Endothelial cell of umbilical vein (primary cell): ENCODE results near the gene METRNL. TPM values are rescaled to one million over a fixed set of nuclear protein-coding genes. Genes with fewer than 3 reads are reported as not detected.

Source experiments
- BruUV-seq: library from RNA; stranded (reverse); fragments of 400-500 nt; replicated peaks from 2 replicates; lab custom pipeline; 2021; lab: Mats Ljungman, UMichigan
- CTCF ChIA-PET: fragments of 300-600, 350-600 bp; sonication (Branson Sonifier 250); formaldehyde crosslinking; loops from one replicate; lab custom pipeline; 2021; ENCODE audit warnings: antibody characterized with exemption, inconsistent platforms; lab: Charles Lee
- POLR2A ChIA-PET: fragments of 300-600, 350-600 bp; sonication (Branson Sonifier 250); formaldehyde crosslinking; loops from one replicate; lab custom pipeline; 2021; ENCODE audit warnings: antibody characterized with exemption, inconsistent platforms; lab: Charles Lee
- DNase-seq: peaks from one replicate; pipeline ENCODE4 v3.0.0-alpha.2; 2011; ENCODE audit warnings: low read depth, low spot score
- FAIRE-seq: peaks from 2 replicates; lab custom pipeline; 2011; peaks lifted over from hg19 to GRCh38; lab: Jason Lieb, UNC
- H2AFZ ChIP-seq: 2 replicates; pipeline ENCODE4 v1.6.0; 2012; ENCODE audit warnings: low read depth, low read length, control low read depth, inconsistent platforms
- H3K27ac ChIP-seq: 2 replicates; pipeline ENCODE4 v1.5.1; 2011; ENCODE audit warnings: low read depth, mild to moderate bottlenecking, control low read depth, low read length, moderate library complexity; ENCODE audit not compliant: insufficient read depth
- H3K27me3 ChIP-seq, 2 experiments: 2 replicates each; pipeline versions ENCODE4 v1.6.0 to v1.6.1; 2011; ENCODE audit warnings: low read length in 2 of 2, mixed read lengths in 1 of 2; ENCODE audit not compliant: control insufficient read depth in 2 of 2, insufficient read depth in 2 of 2
- H3K36me3 ChIP-seq, 2 experiments: 2 replicates in 1 of 2; 3 replicates in 1 of 2; pipeline ENCODE4 v1.5.1; 2011; ENCODE audit warnings: low read length in 2 of 2, mild to moderate bottlenecking in 1 of 2, moderate library complexity in 1 of 2; ENCODE audit not compliant: control insufficient read depth in 2 of 2, insufficient read depth in 2 of 2; ENCODE audit errors: extremely low read depth in 1 of 2
- H3K4me1 ChIP-seq: 3 replicates; pipeline ENCODE4 v1.5.1; 2011; ENCODE audit warnings: mild to moderate bottlenecking, low read length; ENCODE audit not compliant: control insufficient read depth, insufficient read depth; ENCODE audit errors: extremely low read depth
- H3K4me2 ChIP-seq: 2 replicates; pipeline ENCODE4 v1.6.1; 2011; ENCODE audit warnings: low read length, control low read depth, mixed read lengths; ENCODE audit not compliant: insufficient read depth
- H3K4me3 ChIP-seq, 3 experiments: fragments of 200-600 bp in 1 of 3; sonication (generic), shearing (Covaris generic) in 1 of 3; replicated peaks in 1 of 3; 2 replicates each; pipeline ENCODE4 v1.5.1; 2011 to 2016; ENCODE audit warnings: control low read depth in 3 of 3, low read length in 3 of 3, mild to moderate bottlenecking in 2 of 3, inconsistent platforms in 1 of 3, low read depth in 1 of 3, moderate library complexity in 1 of 3; ENCODE audit not compliant: insufficient read depth in 1 of 3
- H3K79me2 ChIP-seq: 2 replicates; pipeline ENCODE4 v1.6.0; 2012; ENCODE audit warnings: low read length, inconsistent platforms; ENCODE audit not compliant: control insufficient read depth, insufficient read depth
- H3K9ac ChIP-seq: replicated peaks from 2 replicates; pipeline ENCODE3; 2011; ENCODE audit warnings: low read length, control low read depth; ENCODE audit not compliant: insufficient read depth; ENCODE audit errors: extremely low read depth
- H3K9me1 ChIP-seq: replicated peaks from 3 replicates; pipeline ENCODE4 v1.6.0; 2011; ENCODE audit warnings: mild to moderate bottlenecking, low read length; ENCODE audit not compliant: control insufficient read depth, insufficient read depth; ENCODE audit errors: extremely low read depth
- H3K9me3 ChIP-seq: replicated peaks from 2 replicates; pipeline ENCODE4 v1.5.1; 2012; ENCODE audit warnings: low read length, inconsistent platforms; ENCODE audit not compliant: control insufficient read depth, insufficient read depth
- H4K20me1 ChIP-seq: replicated peaks from 2 replicates; pipeline ENCODE3; 2011; ENCODE audit warnings: mild to moderate bottlenecking, low read length; ENCODE audit not compliant: control insufficient read depth, insufficient read depth; ENCODE audit errors: extremely low read depth
- CTCF ChIP-seq, 2 donors: IDR thresholded peaks; 1 replicate in 1 of 2; 2 replicates in 1 of 2; pipeline ENCODE4 v1.5.1; 2011; ENCODE audit warnings: low read length in 2 of 2, mild to moderate bottlenecking in 2 of 2, moderate library complexity in 2 of 2, control low read depth in 1 of 2, inconsistent platforms in 1 of 2, low read depth in 1 of 2; ENCODE audit not compliant: insufficient read depth in 1 of 2; ENCODE audit errors: extremely low read depth in 1 of 2
- EZH2 ChIP-seq: IDR thresholded peaks from 2 replicates; pipeline ENCODE4 v1.6.1; 2012; ENCODE audit warnings: borderline replicate concordance, low read depth, mild to moderate bottlenecking, moderate library complexity, low read length, inconsistent platforms; ENCODE audit not compliant: severe bottlenecking
- FOS ChIP-seq: IDR thresholded peaks from 2 replicates; pipeline ENCODE4 v1.6.1; 2011; ENCODE audit warnings: mild to moderate bottlenecking, low read length, moderate library complexity, borderline replicate concordance; ENCODE audit not compliant: insufficient read depth
- GATA2 ChIP-seq: IDR thresholded peaks from 2 replicates; pipeline ENCODE4 v1.7.0; 2011; ENCODE audit warnings: low read depth, mild to moderate bottlenecking, moderate library complexity, mixed read lengths, low read length; ENCODE audit not compliant: insufficient read length, insufficient read depth
- JUN ChIP-seq: IDR thresholded peaks from 2 replicates; pipeline ENCODE4 v1.6.1; 2011; ENCODE audit warnings: borderline replicate concordance, low read depth; ENCODE audit not compliant: insufficient read length, insufficient read depth
- MAX ChIP-seq: IDR thresholded peaks from 2 replicates; pipeline ENCODE4 v1.6.1; 2011; ENCODE audit not compliant: insufficient read depth, insufficient read length
- MYC ChIP-seq: IDR thresholded peaks from one replicate; pipeline ENCODE4 v1.6.1; 2011; ENCODE audit warnings: mild to moderate bottlenecking, low read depth, low read length
- POLR2A ChIP-seq: IDR thresholded peaks from 2 replicates; pipeline ENCODE4 v1.6.1; 2012; ENCODE audit warnings: low read depth, mild to moderate bottlenecking, control low read depth, low read length
- POLR2AphosphoS5 ChIP-seq: IDR thresholded peaks from 2 replicates; pipeline ENCODE4 v1.6.1; 2012; ENCODE audit warnings: low read depth, mild to moderate bottlenecking, control low read depth, low read length, moderate library complexity; ENCODE audit not compliant: insufficient read depth
- dilution Hi-C: fragments of 300-500 bp; cut with MboI; formaldehyde crosslinking; loops from one replicate; pipeline ENCODE4 v1.15.0; 2019; ENCODE audit warnings: low sequenced_read_pairs; ENCODE audit not compliant: extremely low pct_ligation_motif_present
- intact Hi-C: fragments of 100-400 bp; cut with micrococcal nuclease; formaldehyde crosslinking; loops from one replicate; pipeline ENCODE4 v1.10.0; 2022
- polyA plus RNA-seq, 4 experiments: library from polyadenylated mRNA; depleted of rRNA in 3 of 4; stranded (reverse) in 3 of 4; unstranded in 1 of 4; fragments of >200 nt; gene quantifications; 2 replicates each; pipeline versions ENCODE4 v1.2.1 to v1.2.3, GENCODE V29; 2011 to 2012; ENCODE audit warnings: missing spikeins in 1 of 4
- total RNA-seq: library from RNA; stranded (reverse); gene quantifications from 2 replicates; pipeline ENCODE4 v1.2.3, GENCODE V29; 2021

METRNL gene
- total and polyA plus RNA-seq, 2 donors (not counting 3 experiments of a cell fraction or from before 2014, with no cell fraction given), result 29.5 to 54.4 TPM

GRCh38 chr17:83086907-83087787, 7.7 kb downstream of the METRNL start:
- no peaks in the 10 kb centered on the region for H3K27me3 ChIP-seq
- H3K4me1 ChIP-seq, result peaks cover 11% of the 10 kb centered on the region
- DNase-seq (no peak), FAIRE-seq (no peak)
- H3K9ac ChIP-seq, result no peak overlapping the region
- BruUV-seq, result no TSS peak
- dilution Hi-C loops (no loop called here), intact Hi-C loops (no loop called here)
- peaks cover 48% of the 10 kb centered on the region for H3K79me2 ChIP-seq
- ChIA-PET POLR2A (no interaction called here), CTCF (no interaction called here)
- no peak overlapping the region for H3K4me2 ChIP-seq
- H3K4me3 ChIP-seq, result no peak overlapping the region
- H3K27ac ChIP-seq, result no peak overlapping the region
- H3K9me1 ChIP-seq, result no peaks in the 10 kb centered on the region
- no peaks in the 10 kb centered on the region for H4K20me1 ChIP-seq
- peaks cover 0 to 28% of the 10 kb centered on the region in 2 experiments for H3K36me3 ChIP-seq
- H3K9me3 ChIP-seq, result no peaks in the 10 kb centered on the region
- H2AFZ ChIP-seq, result no peak overlapping the region
- no peak for TF ChIP-seq MYC
- no peak for TF ChIP-seq EZH2
- TF ChIP-seq POLR2AphosphoS5, result no peak
- TF ChIP-seq CTCF (IDR thresholded peaks at IDR 0.05; ENCODE audit: extremely low read depth in 1 of 2, insufficient read depth in 1 of 2, low read depth in 1 of 2, low read length in 2 of 2), result no peak
- TF ChIP-seq POLR2A, result no peak
- no peak for TF ChIP-seq GATA2
- TF ChIP-seq FOS, result no peak
- TF ChIP-seq JUN, result no peak
- no peak for TF ChIP-seq MAX
